K562 (cell line): ENCODE results near the gene SPTLC2. TPM values are rescaled to one million over a fixed set of nuclear protein-coding genes. Genes with fewer than 3 reads are reported as not detected.

Experiments
- FOXA1 ChIP-seq: fragments of 450-650 bp; IDR thresholded peaks from 2 replicates; pipeline ENCODE4 v1.6.1; 2016; ENCODE audit warnings: mild to moderate bottlenecking, borderline replicate concordance
- HBP1 ChIP-seq: fragments of 450-650 bp; formaldehyde crosslinking; IDR thresholded peaks from 2 replicates; pipeline ENCODE4 v1.4.0; 2022; ENCODE audit warnings: missing genetic modification characterization
- SPI1 ChIP-seq: IDR thresholded peaks from 2 replicates; pipeline ENCODE4 v1.6.1; 2011; ENCODE audit warnings: low read depth, low read length, control low read depth, borderline replicate concordance
- THAP12 ChIP-seq: fragments of 250-450 bp; sonication (Bioruptor Pico); IDR thresholded peaks from 2 replicates; pipeline ENCODE4 v1.9.0; 2021; ENCODE audit warnings: mild to moderate bottlenecking, inconsistent platforms
- ZNF780A ChIP-seq: fragments of 250-450 bp; sonication (Bioruptor Pico); IDR thresholded peaks from 2 replicates; pipeline ENCODE4 v1.5.0; 2021; ENCODE audit warnings: mild to moderate bottlenecking
- polyA plus RNA-seq, 8 experiments: library from polyadenylated mRNA; depleted of rRNA in 4 of 8; stranded (reverse) in 5 of 8; unstranded in 3 of 8; fragments of >200 nt; fragmentation: Nextera tagmentation in 2 of 8; fragmentation: Illumina TruSeq in 1 of 8; extraction: Ambion mirVana in 2 of 8; extraction: Trizol in 1 of 8; gene quantifications; 2 replicates each; pipeline versions ENCODE4 v1.2.1 to v1.2.3, GENCODE V29; 2011 to 2014; ENCODE audit warnings: inconsistent platforms in 1 of 8, missing spikeins in 1 of 8
- total RNA-seq, 7 experiments: library from RNA; depleted of rRNA in 6 of 7; stranded (reverse); fragments of >200 nt in 6 of 7; fragmentation: Illumina TruSeq in 2 of 7; extraction: Trizol in 2 of 7; gene quantifications; 2 replicates each; pipeline versions ENCODE4 v1.2.1 to v1.2.3, GENCODE V29; 2011 to 2021; ENCODE audit warnings: low replicate concordance in 1 of 7
- TF ChIP-seq, protein P1 (sequence below): sonication (generic); formaldehyde crosslinking; IDR thresholded peaks from 2 replicates; pipeline ENCODE4 v1.8.1; 2023; ENCODE audit warnings: mild to moderate bottlenecking, missing genetic modification reagents

SPTLC2 gene
- total and polyA plus RNA-seq, 9 of the 15 experiments (the other 6 are each of a cell fraction or from before 2014, with no cell fraction given): 4.5 to 30.4 (median 14.0) TPM

GRCh38 chr14:77603031-77603430 lies 13.4 kb downstream of the SPTLC2 start (continued):
- TF ChIP-seq HBP1 (CRISPR knock-in tag) (no peak), SPI1 (no peak), ZNF780A (CRISPR knock-in tag) (no peak), THAP12 (CRISPR knock-in tag) (no peak), FOXA1 (no peak)
- TF ChIP-seq, protein P1, sequence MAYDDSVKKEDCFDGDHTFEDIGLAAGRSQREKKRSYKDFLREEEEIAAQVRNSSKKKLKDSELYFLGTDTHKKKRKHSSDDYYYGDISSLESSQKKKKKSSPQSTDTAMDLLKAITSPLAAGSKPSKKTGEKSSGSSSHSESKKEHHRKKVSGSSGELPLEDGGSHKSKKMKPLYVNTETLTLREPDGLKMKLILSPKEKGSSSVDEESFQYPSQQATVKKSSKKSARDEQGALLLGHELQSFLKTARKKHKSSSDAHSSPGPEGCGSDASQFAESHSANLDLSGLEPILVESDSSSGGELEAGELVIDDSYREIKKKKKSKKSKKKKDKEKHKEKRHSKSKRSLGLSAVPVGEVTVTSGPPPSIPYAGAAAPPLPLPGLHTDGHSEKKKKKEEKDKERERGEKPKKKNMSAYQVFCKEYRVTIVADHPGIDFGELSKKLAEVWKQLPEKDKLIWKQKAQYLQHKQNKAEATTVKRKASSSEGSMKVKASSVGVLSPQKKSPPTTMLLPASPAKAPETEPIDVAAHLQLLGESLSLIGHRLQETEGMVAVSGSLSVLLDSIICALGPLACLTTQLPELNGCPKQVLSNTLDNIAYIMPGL (CRISPR knock-in tag): no peak
